ENCODE results near the gene EPRS1.

The EPRS1 gene

DNA sequence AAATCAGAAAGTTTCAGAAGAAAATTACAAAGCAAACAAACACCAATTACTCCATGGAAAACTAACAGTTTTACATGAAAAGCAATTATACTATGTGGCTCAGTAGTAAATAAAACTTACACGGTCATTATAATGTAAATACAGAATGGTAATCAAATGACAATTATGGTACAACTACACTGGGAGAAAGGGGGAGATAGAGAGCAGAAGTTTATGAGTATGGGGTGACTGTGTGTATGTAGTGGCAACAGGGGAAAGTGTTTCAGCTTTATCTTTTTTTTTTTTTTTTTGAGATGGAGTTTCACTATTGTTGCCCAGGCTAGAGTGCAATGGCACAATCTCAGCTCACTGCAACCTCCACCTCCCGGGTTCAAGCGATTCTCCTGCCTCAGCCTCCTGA lies 8.5 kb downstream of the EPRS1 start:
- peak in 1 of 2 donors; percentile 16 for DNase-seq

GRCh38 chr1:220032911-220033310 lies 13.4 kb downstream of the EPRS1 start:
- DNase-seq = no peak

DNA sequence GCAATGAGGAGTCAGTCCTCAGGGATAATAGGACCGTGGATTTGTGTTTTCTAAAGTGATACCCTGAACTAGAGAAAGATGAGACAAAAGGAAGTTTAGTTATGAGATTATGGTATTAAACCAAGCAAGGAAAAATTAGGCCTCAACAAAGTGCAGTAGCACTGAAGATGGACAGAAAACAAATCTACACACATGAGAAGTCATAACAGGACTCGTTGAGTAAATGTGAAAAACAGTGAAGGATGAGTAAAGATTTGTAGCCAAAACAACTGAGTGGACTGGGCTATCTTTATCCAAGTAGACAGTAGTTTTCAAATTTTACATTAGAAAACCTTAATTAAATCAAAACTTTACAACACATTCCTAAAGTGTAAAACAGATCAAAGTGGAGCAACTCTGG lies 15.0 kb downstream of the EPRS1 start:
- DNase-seq = no peak

DNA sequence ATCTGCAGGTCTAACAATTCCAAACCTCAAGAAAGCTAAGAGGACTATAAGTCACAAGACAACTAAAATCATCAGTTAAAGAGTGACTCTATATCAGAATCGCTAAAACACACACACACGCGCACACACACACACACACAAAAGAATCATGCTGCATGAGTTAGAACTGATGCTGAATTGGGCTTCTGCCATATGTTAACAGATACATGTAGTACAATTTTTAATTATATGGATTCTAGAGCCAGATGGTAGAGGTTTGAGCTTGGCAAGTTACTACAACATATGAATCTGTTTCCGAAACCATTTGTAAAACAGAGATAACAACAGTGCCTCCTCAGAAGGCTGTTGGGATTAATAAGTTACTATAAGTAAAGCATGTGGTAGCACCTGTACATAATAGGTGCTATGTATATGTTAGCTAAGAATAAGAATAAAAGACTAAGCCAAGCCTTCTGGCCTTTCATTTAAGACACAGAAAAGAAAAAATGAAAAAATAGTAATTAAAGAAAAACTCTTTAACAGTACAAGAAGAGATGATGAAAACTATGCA lies 17.9 kb downstream of the EPRS1 start:
- no peak for DNase-seq

- DNase-seq = no peak
These were observed 27.2 kb downstream of the EPRS1 start for GRCh38 chr1:220019071-220019470.

DNA sequence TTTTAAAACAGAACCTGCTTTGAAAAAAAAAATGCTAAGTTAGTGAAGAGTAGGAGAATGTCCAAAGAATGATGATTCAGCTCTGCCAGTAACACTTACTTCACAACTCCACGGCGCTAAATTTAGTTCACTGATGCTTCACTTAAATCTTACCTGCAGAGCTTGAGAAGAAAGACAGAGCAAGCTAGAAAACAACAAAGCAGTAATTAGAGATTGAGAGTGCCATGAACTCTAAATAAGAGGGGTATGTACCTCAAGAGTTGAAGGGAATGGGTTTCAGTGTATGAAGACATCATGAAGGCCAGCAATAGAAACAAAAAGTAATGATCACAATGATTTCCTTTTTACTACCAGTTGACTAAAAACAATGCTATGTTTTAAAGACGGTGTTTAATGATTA lies 32.8 kb downstream of the EPRS1 start:
- DNase-seq = no peak

GRCh38 chr1:220012259-220012658 lies 34.0 kb downstream of the EPRS1 start:
- no peak for DNase-seq

GRCh38 chr1:220011620-220012019 lies 34.7 kb downstream of the EPRS1 start:
- DNase-seq = no peak

- no peak for DNase-seq
These were observed 38.9 kb downstream of the EPRS1 start for GRCh38 chr1:220007438-220007837.

GRCh38 chr1:220005489-220005888 lies 40.8 kb downstream of the EPRS1 start:
- DNase-seq = no peak

DNA sequence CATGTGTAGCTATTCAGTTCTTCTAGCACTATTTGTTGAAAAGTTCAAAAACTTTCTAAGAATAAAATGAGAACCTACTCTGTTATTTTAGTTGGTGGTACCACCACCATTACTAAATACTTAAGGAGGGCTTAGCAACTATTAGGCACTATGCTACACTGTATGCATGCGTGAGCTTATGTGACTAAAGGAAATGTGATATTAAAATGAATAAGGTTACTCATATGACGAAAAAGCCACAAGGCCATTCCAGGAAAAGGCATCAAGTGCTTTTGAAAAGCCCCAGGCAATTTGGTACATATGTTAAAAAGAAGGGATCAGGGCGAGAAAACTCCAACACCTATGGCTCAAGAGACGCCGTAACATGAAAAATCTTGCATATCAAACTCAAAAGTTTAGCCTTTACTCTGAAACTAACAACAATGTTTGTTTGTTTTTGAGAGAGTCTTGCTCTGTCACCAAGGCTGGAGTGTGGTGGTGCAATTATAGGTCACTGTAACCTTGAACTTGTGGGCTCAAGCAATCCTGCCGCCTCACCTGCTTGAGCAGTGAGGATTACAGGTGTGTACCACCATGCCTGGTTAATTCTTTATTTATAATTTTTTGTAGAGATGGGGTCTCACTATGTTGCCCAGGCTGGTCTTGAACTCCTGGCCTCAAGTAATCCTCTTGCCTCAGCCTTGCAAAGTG lies 42.5 kb downstream of the EPRS1 start:
- no peak for DNase-seq

DNA sequence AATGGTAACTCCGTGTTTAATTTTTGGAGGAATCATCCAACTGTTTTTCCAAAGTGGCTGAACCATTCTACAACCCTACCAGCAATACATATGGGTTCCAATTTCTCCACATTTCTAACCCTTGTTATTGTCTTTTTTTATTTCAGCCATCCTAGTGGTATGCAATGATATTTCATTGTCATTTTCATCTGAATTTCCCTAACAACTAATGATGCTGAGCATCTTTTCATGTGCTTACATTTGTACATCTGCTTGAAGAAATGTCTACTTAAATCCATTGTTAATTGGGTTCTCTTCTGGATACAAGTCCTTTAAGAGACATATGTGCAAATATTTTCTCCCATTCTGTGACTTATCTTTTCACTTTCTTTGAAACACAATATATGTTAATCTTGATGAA lies 43.3 kb downstream of the EPRS1 start:
- DNase-seq = no peak

- no peak for DNase-seq
These were observed 45.2 kb downstream of the EPRS1 start for GRCh38 chr1:220001095-220001501.

GRCh38 chr1:219999821-220000220 lies 46.5 kb downstream of the EPRS1 start:
- no peak for DNase-seq
